COR-L47 (cell line): ENCODE measurements around the gene DOCK7.
"Not testable (repeated sequence)": the region's sequence is repeated elsewhere in the genome, so short reads cannot be mapped to it uniquely, and the experiment has no call there.

Experiments used
- DNase-seq: peaks from one replicate; lab custom pipeline; 2025; lab: John Stamatoyannopoulos, UW

Gene DOCK7

GRCh38 chr1:62687903-62688686 lies at the start of gene DOCK7:
Gene DOCK7 (minus strand): TSS chr1:62688386. CDS start chr1:62688264, 122 bp downstream.
- DNase-seq, result peak; percentile 67

GRCh38 chr1:62735491-62736171 lies 47.4 kb upstream of the DOCK7 start:
- no peak for DNase-seq

GRCh38 chr1:62732331-62732730 lies 44.1 kb upstream of the DOCK7 start:
- DNase-seq, result no peak

GRCh38 chr1:62728963-62729362 lies 40.8 kb upstream of the DOCK7 start:
- DNase-seq, result no peak

- DNase-seq, result no peak
Observed at GRCh38 chr1:62727656-62728407, 39.6 kb upstream of the DOCK7 start.

- DNase-seq, result no peak
Observed at GRCh38 chr1:62726011-62726442, 37.8 kb upstream of the DOCK7 start.

- no peak for DNase-seq
Observed at GRCh38 chr1:62725255-62725654, 37.1 kb upstream of the DOCK7 start.

- no peak for DNase-seq
Observed at GRCh38 chr1:62724430-62724829, 36.2 kb upstream of the DOCK7 start.

GRCh38 chr1:62723883-62724282 lies 35.7 kb upstream of the DOCK7 start:
- DNase-seq, result no peak

GRCh38 chr1:62722796-62723195 lies 34.6 kb upstream of the DOCK7 start:
- no peak for DNase-seq

- DNase-seq, result no peak
Observed at GRCh38 chr1:62720946-62721554, 32.9 kb upstream of the DOCK7 start.

GRCh38 chr1:62718400-62718799 lies 30.2 kb upstream of the DOCK7 start:
- not testable (repeated sequence) for DNase-seq

- DNase-seq, result no peak
Observed at GRCh38 chr1:62717483-62717882, 29.3 kb upstream of the DOCK7 start.

GRCh38 chr1:62716397-62716796 lies 28.2 kb upstream of the DOCK7 start:
- DNase-seq, result no peak

GRCh38 chr1:62712336-62713243 lies 24.4 kb upstream of the DOCK7 start:
- no peak for DNase-seq

- DNase-seq, result no peak
Observed at GRCh38 chr1:62707744-62708120, 19.5 kb upstream of the DOCK7 start.

- DNase-seq, result no peak
Observed at GRCh38 chr1:62706985-62707743, 19.0 kb upstream of the DOCK7 start.

- not testable (repeated sequence) for DNase-seq
Observed at GRCh38 chr1:62698161-62698560, 10.0 kb upstream of the DOCK7 start.

- not testable (repeated sequence) for DNase-seq
Observed at GRCh38 chr1:62694479-62694878, 6.3 kb upstream of the DOCK7 start.

GRCh38 chr1:62693123-62693522 lies 4.9 kb upstream of the DOCK7 start:
- no peak for DNase-seq
